ENCODE data around the gene ACTN4. TPM values are rescaled to one million over a fixed set of nuclear protein-coding genes. Genes with fewer than 3 reads are reported as not detected.

The ACTN4 gene
- total RNA-seq, 4 donors from 2014 or later, result 475 to 520 (median 507) TPM

DNA sequence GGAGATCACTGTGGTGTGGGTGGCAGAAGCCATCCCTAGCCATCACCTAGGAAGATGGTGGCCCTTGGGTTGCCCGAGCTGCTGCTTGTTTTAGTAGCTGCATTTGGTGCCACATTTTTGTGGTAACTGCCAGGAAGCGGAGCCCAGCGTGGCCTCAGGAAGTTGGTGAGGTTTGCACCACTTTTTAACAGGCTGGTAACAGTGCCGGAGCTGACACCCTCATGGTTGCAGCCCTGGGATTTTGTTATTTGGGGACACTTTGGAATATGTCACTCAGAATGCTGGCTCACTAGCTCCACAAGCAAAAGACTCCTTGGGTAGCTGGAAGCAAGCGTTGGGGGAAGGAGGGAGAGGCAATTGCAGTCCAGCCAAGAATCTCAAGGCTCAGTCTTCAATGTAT lies 22.1 kb downstream of the ACTN4 start:
- Histone ChIP-seq H3K27ac (peak overlapping the region; percentile 16), H3K9me3 (no peaks in the 10 kb centered on the region), H3K36me3 (no peaks in the 10 kb centered on the region), H3K4me3 (no peak overlapping the region), H3K27me3 (no peaks in the 10 kb centered on the region), H3K4me1 (peaks cover 74% of the 10 kb centered on the region)
- no peak for DNase-seq (ENCODE audit: low spot score in 2 of 2)
- TF ChIP-seq POLR2AphosphoS5 (IDR thresholded peaks at IDR 0.05), result no peak
- TF ChIP-seq POLR2A (IDR thresholded peaks at IDR 0.05), result no peak
- TF ChIP-seq, protein P1, sequence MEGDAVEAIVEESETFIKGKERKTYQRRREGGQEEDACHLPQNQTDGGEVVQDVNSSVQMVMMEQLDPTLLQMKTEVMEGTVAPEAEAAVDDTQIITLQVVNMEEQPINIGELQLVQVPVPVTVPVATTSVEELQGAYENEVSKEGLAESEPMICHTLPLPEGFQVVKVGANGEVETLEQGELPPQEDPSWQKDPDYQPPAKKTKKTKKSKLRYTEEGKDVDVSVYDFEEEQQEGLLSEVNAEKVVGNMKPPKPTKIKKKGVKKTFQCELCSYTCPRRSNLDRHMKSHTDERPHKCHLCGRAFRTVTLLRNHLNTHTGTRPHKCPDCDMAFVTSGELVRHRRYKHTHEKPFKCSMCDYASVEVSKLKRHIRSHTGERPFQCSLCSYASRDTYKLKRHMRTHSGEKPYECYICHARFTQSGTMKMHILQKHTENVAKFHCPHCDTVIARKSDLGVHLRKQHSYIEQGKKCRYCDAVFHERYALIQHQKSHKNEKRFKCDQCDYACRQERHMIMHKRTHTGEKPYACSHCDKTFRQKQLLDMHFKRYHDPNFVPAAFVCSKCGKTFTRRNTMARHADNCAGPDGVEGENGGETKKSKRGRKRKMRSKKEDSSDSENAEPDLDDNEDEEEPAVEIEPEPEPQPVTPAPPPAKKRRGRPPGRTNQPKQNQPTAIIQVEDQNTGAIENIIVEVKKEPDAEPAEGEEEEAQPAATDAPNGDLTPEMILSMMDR (IDR thresholded peaks at IDR 0.05), result no peak
- no peak for TF ChIP-seq EP300 (IDR thresholded peaks at IDR 0.05)
- WGBS, result 53% methylated on average over 3 of the region's 5 CpGs

DNA sequence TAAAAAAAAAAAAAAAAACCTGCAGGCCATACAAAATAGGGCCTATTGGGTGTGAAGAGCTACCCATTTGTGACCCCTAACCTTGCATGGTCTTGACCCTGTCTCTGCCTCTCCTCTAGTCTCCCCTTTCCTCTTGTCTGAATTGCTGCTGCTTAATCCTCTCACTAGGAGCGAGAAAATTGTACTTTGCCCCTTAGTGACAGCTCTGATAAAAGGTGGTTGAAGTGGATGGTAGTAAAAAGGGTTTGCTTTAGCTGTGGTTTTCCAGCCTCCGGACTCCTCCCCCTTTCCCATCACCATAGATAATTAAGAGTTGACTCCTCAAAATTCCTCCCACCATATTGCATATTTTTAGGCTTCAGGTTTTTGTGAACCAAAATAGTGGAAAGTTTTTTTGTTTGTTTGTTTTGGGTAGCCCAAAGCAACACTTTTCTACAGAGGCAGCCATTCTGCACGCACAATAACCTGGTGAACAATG lies 23.5 kb downstream of the ACTN4 start:
- TF ChIP-seq POLR2A (IDR thresholded peaks at IDR 0.05) (no peak), EP300 (IDR thresholded peaks at IDR 0.05) (no peak), POLR2AphosphoS5 (IDR thresholded peaks at IDR 0.05) (no peak)
- TF ChIP-seq, protein P1 (IDR thresholded peaks at IDR 0.05), result no peak
- Histone ChIP-seq H3K36me3 (no peaks in the 10 kb centered on the region), H3K4me1 (peaks cover 74% of the 10 kb centered on the region), H3K27ac (peak overlapping the region; percentile 55), H3K27me3 (no peaks in the 10 kb centered on the region), H3K9me3 (no peaks in the 10 kb centered on the region), H3K4me3 (no peak overlapping the region)
- no peak for DNase-seq (ENCODE audit: low spot score in 2 of 2)
- WGBS, result 54% methylated on average over 3 of the region's 3 CpGs

DNA sequence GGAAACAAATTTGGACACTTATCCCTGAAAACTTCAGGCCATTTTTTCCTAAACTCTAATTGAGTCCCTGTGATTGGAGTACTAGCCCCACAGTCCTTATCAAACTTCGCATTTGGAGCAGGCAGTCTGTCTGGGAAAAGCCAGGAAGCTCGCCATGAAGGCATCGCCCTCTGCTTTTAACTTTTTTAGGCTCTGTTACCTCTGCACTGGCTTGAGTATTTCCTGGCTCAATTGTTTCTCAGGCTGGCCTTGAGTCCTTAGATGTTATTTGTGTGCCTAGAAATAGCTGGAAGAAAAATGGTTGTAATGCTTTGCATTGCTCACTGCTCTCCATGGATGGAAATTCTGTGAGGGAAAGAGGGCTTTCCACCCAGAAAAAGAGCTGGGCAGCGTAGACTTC lies 24.2 kb downstream of the ACTN4 start:
- Histone ChIP-seq H3K36me3 (no peaks in the 10 kb centered on the region), H3K4me1 (peaks cover 74% of the 10 kb centered on the region), H3K9me3 (no peaks in the 10 kb centered on the region), H3K27me3 (no peaks in the 10 kb centered on the region), H3K4me3 (no peak overlapping the region), H3K27ac (peak overlapping the region; percentile 55)
- TF ChIP-seq POLR2AphosphoS5 (IDR thresholded peaks at IDR 0.05) (no peak), EP300 (IDR thresholded peaks at IDR 0.05) (no peak), POLR2A (IDR thresholded peaks at IDR 0.05) (no peak)
- TF ChIP-seq, protein P1 (IDR thresholded peaks at IDR 0.05), result no peak
- WGBS, result 47% methylated on average over 4 of the region's 4 CpGs
- no peak for DNase-seq (ENCODE audit: low spot score in 2 of 2)

DNA sequence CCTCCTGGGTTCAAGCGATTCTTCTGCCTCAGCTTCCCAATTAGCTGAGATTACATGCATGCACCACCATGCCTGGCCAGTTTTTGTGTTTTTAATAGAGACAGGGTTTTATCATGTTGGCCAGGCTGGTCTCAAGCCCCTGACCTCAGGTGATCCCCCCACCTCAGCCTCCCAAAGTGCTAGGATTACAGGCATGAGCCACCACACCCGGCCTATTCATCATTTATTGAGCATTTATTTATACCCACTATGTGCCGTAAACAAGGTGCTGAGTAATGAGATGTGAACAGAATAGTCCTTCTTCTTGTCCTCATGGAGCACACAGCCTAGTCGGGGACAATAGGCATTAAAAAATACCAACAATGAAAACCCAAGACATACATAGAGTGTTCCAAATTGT lies 25.6 kb downstream of the ACTN4 start:
- Histone ChIP-seq H3K27ac (no peak overlapping the region), H3K4me1 (peaks cover 70% of the 10 kb centered on the region), H3K36me3 (no peaks in the 10 kb centered on the region), H3K4me3 (no peak overlapping the region), H3K9me3 (no peaks in the 10 kb centered on the region), H3K27me3 (no peaks in the 10 kb centered on the region)
- 93% methylated on average over 4 of the region's 4 CpGs for WGBS
- DNase-seq (ENCODE audit: low spot score in 2 of 2), result no peak
- TF ChIP-seq POLR2A (IDR thresholded peaks at IDR 0.05) (no peak), POLR2AphosphoS5 (IDR thresholded peaks at IDR 0.05) (no peak), EP300 (IDR thresholded peaks at IDR 0.05) (no peak)
- TF ChIP-seq, protein P1 (IDR thresholded peaks at IDR 0.05), result no peak

DNA sequence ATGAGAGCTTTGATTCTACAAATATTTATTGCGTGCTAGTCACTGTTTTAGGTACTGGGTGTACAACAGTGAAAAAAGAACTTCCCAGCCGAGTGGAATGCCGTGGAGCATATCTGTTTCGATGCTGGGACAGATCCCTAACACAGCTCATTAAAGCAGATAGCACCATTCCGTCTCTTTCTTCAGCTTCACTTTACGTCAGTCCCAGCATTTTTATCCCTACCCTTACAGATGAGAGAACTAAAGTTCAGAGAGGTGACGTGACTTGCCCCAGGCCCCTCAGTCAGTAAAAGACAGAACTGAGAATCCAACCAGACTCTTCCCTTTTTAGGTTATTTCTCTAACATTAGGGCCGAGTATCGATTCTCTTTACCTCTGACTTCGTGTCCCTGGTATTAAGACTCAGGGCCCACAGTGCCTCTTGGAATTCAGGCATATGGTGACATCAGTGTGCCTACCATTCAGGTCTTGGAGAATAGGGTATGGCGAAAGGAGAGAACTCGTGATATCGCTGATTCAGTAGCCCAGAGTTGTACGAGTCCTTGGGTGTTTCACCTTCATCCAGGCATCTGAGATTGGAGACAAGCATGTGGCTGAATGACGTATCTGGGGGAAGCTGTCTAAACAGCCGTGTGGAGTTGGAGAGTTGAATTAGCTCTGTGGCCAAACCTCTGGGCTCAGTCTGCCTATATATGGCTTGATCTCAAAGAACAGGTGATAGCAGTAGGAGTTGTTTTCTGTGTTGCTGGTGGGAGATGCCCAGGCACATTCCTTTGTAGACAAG lies 27.1 kb downstream of the ACTN4 start:
- 55% methylated on average over 15 of the region's 16 CpGs for WGBS

More for the DNA sequence above, 27.1 kb downstream of the ACTN4 start:
- H3K27me3 ChIP-seq, result no peaks in the 10 kb centered on the region
- no peaks in the 10 kb centered on the region for H3K36me3 ChIP-seq
- TF ChIP-seq EP300 (IDR thresholded peaks at IDR 0.05), result no peak
- TF ChIP-seq, protein P1 (IDR thresholded peaks at IDR 0.05), result no peak
- TF ChIP-seq POLR2AphosphoS5 (IDR thresholded peaks at IDR 0.05), result peak in 1 of 3 donors; percentile 70
- no peak for TF ChIP-seq POLR2A (IDR thresholded peaks at IDR 0.05)
- no peak for DNase-seq (ENCODE audit: low spot score in 2 of 2)
- no peak overlapping the region for H3K4me3 ChIP-seq
- no peaks in the 10 kb centered on the region for H3K9me3 ChIP-seq
- peak overlapping the region; percentile 84 for H3K27ac ChIP-seq
- peaks cover 78% of the 10 kb centered on the region for H3K4me1 ChIP-seq
